GM12878 (cell line): ENCODE results near the gene GPHB5.

Source experiments
- ATF3 ChIP-seq: IDR thresholded peaks from 2 replicates; pipeline ENCODE4 v1.6.1; 2011; ENCODE audit warnings: low read depth, mild to moderate bottlenecking, low read length, moderate library complexity, borderline replicate concordance; ENCODE audit errors: extremely low read depth
- CREB1 ChIP-seq: IDR thresholded peaks from 2 replicates; pipeline ENCODE4 v1.6.1; 2012; ENCODE audit warnings: low read depth, mild to moderate bottlenecking, inconsistent platforms
- CREM ChIP-seq: IDR thresholded peaks from 2 replicates; pipeline ENCODE4 v1.6.1; 2014; ENCODE audit warnings: antibody characterized with exemption, low read depth
- CTCF ChIP-seq, 3 experiments: IDR thresholded peaks in 2 of 3; conservative IDR thresholded peaks in 1 of 3; 2 replicates each; pipeline ENCODE4 v1.5.1; 2011; ENCODE audit warnings: low read depth in 3 of 3, low read length in 3 of 3, mild to moderate bottlenecking in 3 of 3, control low read depth in 2 of 3, moderate library complexity in 2 of 3, inconsistent platforms in 1 of 3, mixed read lengths in 1 of 3; ENCODE audit not compliant: control insufficient read depth in 2 of 3, insufficient read depth in 1 of 3; ENCODE audit errors: extremely low read depth in 1 of 3
- HDGF ChIP-seq: fragments of 450-650 bp; IDR thresholded peaks from 2 replicates; pipeline ENCODE4 v1.6.1; 2016; ENCODE audit warnings: antibody characterized with exemption
- KDM1A ChIP-seq: fragments of 200-600 bp; sonication (generic); IDR thresholded peaks from 2 replicates; pipeline ENCODE4 v1.6.1; 2016; ENCODE audit warnings: borderline replicate concordance
- POLR2AphosphoS5 ChIP-seq: IDR thresholded peaks from 2 replicates; pipeline ENCODE4 v1.6.1; 2011; ENCODE audit warnings: mild to moderate bottlenecking, low read length, inconsistent platforms
- RCOR1 ChIP-seq: conservative IDR thresholded peaks from 2 replicates; pipeline ENCODE4 v1.6.1; 2012; ENCODE audit warnings: low read depth, low read length, improper control_type of control experiment
- RELB ChIP-seq: fragments of 450-650 bp; IDR thresholded peaks from 2 replicates; pipeline ENCODE4 v1.6.1; 2017; ENCODE audit warnings: low read depth, mild to moderate bottlenecking, moderate library complexity
- YY1 ChIP-seq: IDR thresholded peaks from 2 replicates; pipeline ENCODE4 v1.6.1; 2011; ENCODE audit warnings: low read depth, mild to moderate bottlenecking, low read length
- ZZZ3 ChIP-seq: IDR thresholded peaks from 2 replicates; pipeline ENCODE4 v1.6.1; 2011; ENCODE audit warnings: low read depth; ENCODE audit not compliant: control insufficient read depth, insufficient read length

- no peak for TF ChIP-seq YY1
- TF ChIP-seq ZZZ3 = no peak
- no peak for TF ChIP-seq KDM1A
- TF ChIP-seq POLR2AphosphoS5 = no peak
- no peak for TF ChIP-seq CTCF (IDR thresholded peaks at IDR 0.05 in 2 of 3, conservative IDR thresholded peaks at IDR 0.05 in 1 of 3; ENCODE audit: control insufficient read depth in 2 of 3, extremely low read depth in 1 of 3, insufficient read depth in 1 of 3, low read depth in 3 of 3, low read length in 3 of 3)
- no peak for TF ChIP-seq HDGF
- no peak for TF ChIP-seq RCOR1
- no peak for TF ChIP-seq CREM
- TF ChIP-seq RELB = no peak
- TF ChIP-seq ATF3 = no peak
- TF ChIP-seq CREB1 = no peak
Observed at GRCh38 chr14:63283884-63284248, 34.9 kb downstream of the GPHB5 start.
